Testis (tissue), 2 donors: ENCODE measurements around the gene GALT.

Experiments used
- CTCF ChIP-seq, 3 experiments: fragments of 450-650 bp in 2 of 3; fragments of 200-600 bp in 1 of 3; sonication (generic) in 1 of 3; IDR thresholded peaks; one replicate each; pipeline ENCODE4 v1.5.1; 2016 to 2019; ENCODE audit warnings: antibody characterized with exemption in 3 of 3, mild to moderate bottlenecking in 2 of 3, moderate library complexity in 1 of 3
- POLR2A ChIP-seq: fragments of 450-650 bp; IDR thresholded peaks from one replicate; pipeline ENCODE4 v1.6.1; 2017; ENCODE audit warnings: antibody characterized with exemption, mild to moderate bottlenecking, moderate library complexity

GRCh38 chr9:34665067-34665380, 18.5 kb downstream of the GALT start:
- no peak for TF ChIP-seq CTCF (IDR thresholded peaks at IDR 0.05)
- no peak for TF ChIP-seq POLR2A
